22Rv1 (cell line): ENCODE measurements around the gene ATP2B2.

Source experiments
- H3K27ac ChIP-seq: fragments of 450-650 bp; 2 replicates; pipeline ENCODE4 v1.5.1; 2017
- CTCF ChIP-seq: fragments of 450-650 bp; IDR thresholded peaks from 2 replicates; pipeline ENCODE4 v1.5.1; 2017; ENCODE audit warnings: mild to moderate bottlenecking
- ZFX ChIP-seq: fragments of 450-650 bp; IDR thresholded peaks from 2 replicates; pipeline ENCODE4 v1.6.1; 2017; ENCODE audit warnings: antibody characterized with exemption, borderline replicate concordance

Gene ATP2B2

GRCh38 chr3:10401990-10402761 lies 103.2 kb downstream of the ATP2B2 start:
- no peak for TF ChIP-seq CTCF
- TF ChIP-seq ZFX = no peak
- H3K27ac ChIP-seq = no peak overlapping the region

- no peak overlapping the region for H3K27ac ChIP-seq
- TF ChIP-seq ZFX = no peak
- no peak for TF ChIP-seq CTCF
These were observed 104.5 kb downstream of the ATP2B2 start for GRCh38 chr3:10400749-10401495.

GRCh38 chr3:10400050-10400748 lies 105.2 kb downstream of the ATP2B2 start:
- TF ChIP-seq ZFX (no peak), CTCF (no peak)

GRCh38 chr3:10399634-10400033 lies 105.8 kb downstream of the ATP2B2 start:
- TF ChIP-seq CTCF = no peak
- no peak for TF ChIP-seq ZFX
- no peak overlapping the region for H3K27ac ChIP-seq

More at GRCh38 chr3:10400050-10400748, 105.2 kb downstream of the ATP2B2 start:
- H3K27ac ChIP-seq = no peak overlapping the region

GRCh38 chr3:10398341-10398740 lies 107.0 kb downstream of the ATP2B2 start:
- no peak overlapping the region for H3K27ac ChIP-seq
- TF ChIP-seq CTCF = no peak
- TF ChIP-seq ZFX = no peak

GRCh38 chr3:10397879-10398278 lies 107.5 kb downstream of the ATP2B2 start:
- H3K27ac ChIP-seq = no peak overlapping the region
- no peak for TF ChIP-seq CTCF
- TF ChIP-seq ZFX = no peak

GRCh38 chr3:10396931-10397330 lies 108.5 kb downstream of the ATP2B2 start:
- H3K27ac ChIP-seq = no peak overlapping the region

More at GRCh38 chr3:10396931-10397330, 108.5 kb downstream of the ATP2B2 start:
- TF ChIP-seq ZFX = no peak
- TF ChIP-seq CTCF = no peak
